Progenitor cell of endocrine pancreas (in vitro differentiated cells): ENCODE data around the gene REX1BD. TPM values are rescaled to one million over a fixed set of nuclear protein-coding genes. Genes with fewer than 3 reads are reported as not detected.

ENCODE experiments used
- DNase-seq: peaks from one replicate; pipeline ENCODE4 v3.0.0; 2021; ENCODE audit warnings: low spot score; ENCODE audit not compliant: unreplicated experiment
- H3K27ac Mint-ChIP-seq: 2 replicates; pipeline ENCODE4 v1.8.0; 2021; ENCODE audit warnings: mild to moderate bottlenecking, moderate library complexity, mixed read lengths
- H3K27me3 Mint-ChIP-seq: 2 replicates; pipeline ENCODE4 v1.8.0; 2021; ENCODE audit warnings: mixed read lengths
- H3K36me3 Mint-ChIP-seq: 2 replicates; pipeline ENCODE4 v1.8.0; 2022; ENCODE audit warnings: mixed read lengths; ENCODE audit not compliant: insufficient read depth
- H3K4me1 Mint-ChIP-seq: 2 replicates; pipeline ENCODE4 v1.8.0; 2021; ENCODE audit warnings: low read depth, mixed read lengths
- H3K4me3 Mint-ChIP-seq: 2 replicates; pipeline ENCODE4 v1.8.0; 2021; ENCODE audit warnings: low read depth, mild to moderate bottlenecking, moderate library complexity, mixed read lengths
- H3K9me3 Mint-ChIP-seq: 2 replicates; pipeline ENCODE4 v1.8.0; 2021; ENCODE audit warnings: low read depth, mixed read lengths
- total RNA-seq: library from RNA; stranded (reverse); gene quantifications from 2 replicates; pipeline ENCODE4 v1.2.1, GENCODE V29; 2021
- TF ChIP-seq, protein P1 (sequence below): fragments of 200-600 bp; sonication (generic); IDR thresholded peaks from one replicate; pipeline ENCODE4 v1.5.0; 2021; ENCODE audit warnings: antibody characterized with exemption, mild to moderate bottlenecking; ENCODE audit not compliant: unreplicated experiment

REX1BD gene
- total RNA-seq, 1 donor from 2014 or later = 66.5 TPM

GRCh38 chr19:18571564-18572344 lies 16.8 kb upstream of the REX1BD start, which contains the start of gene UBA52:
Gene UBA52 (plus strand): TSS chr19:18571857. CDS start chr19:18573301, 1,444 bp downstream.
- H3K27me3 Mint-ChIP-seq = no peaks in the 10 kb centered on the region
- no peaks in the 10 kb centered on the region for H3K9me3 Mint-ChIP-seq
- H3K4me1 Mint-ChIP-seq = peaks cover 15% of the 10 kb centered on the region
- TF ChIP-seq, protein P1, sequence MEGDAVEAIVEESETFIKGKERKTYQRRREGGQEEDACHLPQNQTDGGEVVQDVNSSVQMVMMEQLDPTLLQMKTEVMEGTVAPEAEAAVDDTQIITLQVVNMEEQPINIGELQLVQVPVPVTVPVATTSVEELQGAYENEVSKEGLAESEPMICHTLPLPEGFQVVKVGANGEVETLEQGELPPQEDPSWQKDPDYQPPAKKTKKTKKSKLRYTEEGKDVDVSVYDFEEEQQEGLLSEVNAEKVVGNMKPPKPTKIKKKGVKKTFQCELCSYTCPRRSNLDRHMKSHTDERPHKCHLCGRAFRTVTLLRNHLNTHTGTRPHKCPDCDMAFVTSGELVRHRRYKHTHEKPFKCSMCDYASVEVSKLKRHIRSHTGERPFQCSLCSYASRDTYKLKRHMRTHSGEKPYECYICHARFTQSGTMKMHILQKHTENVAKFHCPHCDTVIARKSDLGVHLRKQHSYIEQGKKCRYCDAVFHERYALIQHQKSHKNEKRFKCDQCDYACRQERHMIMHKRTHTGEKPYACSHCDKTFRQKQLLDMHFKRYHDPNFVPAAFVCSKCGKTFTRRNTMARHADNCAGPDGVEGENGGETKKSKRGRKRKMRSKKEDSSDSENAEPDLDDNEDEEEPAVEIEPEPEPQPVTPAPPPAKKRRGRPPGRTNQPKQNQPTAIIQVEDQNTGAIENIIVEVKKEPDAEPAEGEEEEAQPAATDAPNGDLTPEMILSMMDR = no peak
- peak; percentile 97 for DNase-seq
- H3K27ac Mint-ChIP-seq = peak within 1 kb of the TSS; percentile 97
- peaks cover 14% of the 10 kb centered on the region for H3K36me3 Mint-ChIP-seq
- H3K4me3 Mint-ChIP-seq = peak within 1 kb of the TSS; percentile 88

DNA sequence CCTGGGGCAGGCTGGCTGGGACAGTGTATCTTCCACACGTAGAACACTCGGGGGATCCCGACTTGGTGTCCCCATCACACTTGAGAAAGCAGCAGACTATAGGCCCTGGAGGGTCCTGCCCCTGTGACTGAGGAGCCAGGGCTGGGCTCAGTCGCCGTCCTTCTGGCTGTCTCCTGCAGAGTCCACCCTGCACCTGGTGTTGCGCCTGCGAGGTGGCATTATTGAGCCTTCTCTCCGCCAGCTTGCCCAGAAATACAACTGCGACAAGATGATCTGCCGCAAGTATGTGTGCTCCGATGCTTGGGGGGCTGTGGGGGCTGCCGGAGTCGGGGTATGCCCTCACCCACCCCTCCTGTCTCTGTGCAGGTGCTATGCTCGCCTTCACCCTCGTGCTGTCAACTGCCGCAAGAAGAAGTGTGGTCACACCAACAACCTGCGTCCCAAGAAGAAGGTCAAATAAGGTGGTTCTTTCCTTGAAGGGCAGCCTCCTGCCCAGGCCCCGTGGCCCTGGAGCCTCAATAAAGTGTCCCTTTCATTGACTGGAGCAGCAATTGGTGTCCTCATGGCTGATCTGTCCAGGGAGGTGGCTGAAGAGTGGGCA lies 13.8 kb upstream of the REX1BD start:
- H3K27me3 Mint-ChIP-seq = no peaks in the 10 kb centered on the region
- TF ChIP-seq, protein P1 = no peak
- no peak for DNase-seq
- H3K4me1 Mint-ChIP-seq = peaks cover 15% of the 10 kb centered on the region
- no peak overlapping the region for H3K27ac Mint-ChIP-seq
- H3K9me3 Mint-ChIP-seq = no peaks in the 10 kb centered on the region
- H3K36me3 Mint-ChIP-seq = peaks cover 10% of the 10 kb centered on the region
- H3K4me3 Mint-ChIP-seq = no peak overlapping the region

GRCh38 chr19:18576383-18576782 lies 12.2 kb upstream of the REX1BD start:
- peaks cover 12% of the 10 kb centered on the region for H3K4me1 Mint-ChIP-seq
- no peak overlapping the region for H3K27ac Mint-ChIP-seq
- H3K9me3 Mint-ChIP-seq = no peaks in the 10 kb centered on the region
- H3K27me3 Mint-ChIP-seq = no peaks in the 10 kb centered on the region
- DNase-seq = no peak
- TF ChIP-seq, protein P1 = no peak
- H3K4me3 Mint-ChIP-seq = no peak overlapping the region
- H3K36me3 Mint-ChIP-seq = peaks cover 10% of the 10 kb centered on the region

- DNase-seq = no peak
- H3K27me3 Mint-ChIP-seq = no peaks in the 10 kb centered on the region
- H3K4me1 Mint-ChIP-seq = peaks cover 8% of the 10 kb centered on the region
- no peak overlapping the region for H3K4me3 Mint-ChIP-seq
- TF ChIP-seq, protein P1 = no peak
- H3K27ac Mint-ChIP-seq = peak overlapping the region; percentile 59
- H3K36me3 Mint-ChIP-seq = peaks cover 9% of the 10 kb centered on the region
- no peaks in the 10 kb centered on the region for H3K9me3 Mint-ChIP-seq
Measured at GRCh38 chr19:18577365-18577914, 11.2 kb upstream of the REX1BD start.

DNA sequence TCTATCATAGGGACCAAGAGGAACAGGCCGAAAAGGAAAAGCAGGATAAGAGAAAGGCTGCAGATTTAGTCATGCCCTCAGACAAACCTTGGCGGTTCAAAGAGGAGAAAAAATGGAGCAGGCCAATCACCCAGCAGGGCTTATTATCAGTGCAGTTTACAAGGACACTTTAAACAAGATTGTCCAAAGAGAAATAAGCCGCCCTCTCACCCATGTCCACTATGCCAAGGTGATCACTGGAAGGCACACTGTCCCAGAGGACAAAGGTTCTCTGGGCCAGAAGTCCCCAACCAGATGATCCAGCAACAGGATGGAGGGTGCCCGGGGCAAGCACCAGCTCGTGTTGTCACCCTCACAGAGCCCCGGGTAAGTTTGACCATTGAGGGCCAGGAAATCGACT lies 8.3 kb upstream of the REX1BD start:
- H3K27ac Mint-ChIP-seq = no peak overlapping the region

More for the DNA sequence above, 8.3 kb upstream of the REX1BD start:
- no peak for DNase-seq
- H3K27me3 Mint-ChIP-seq = peaks cover 11% of the 10 kb centered on the region
- no peak overlapping the region for H3K4me3 Mint-ChIP-seq
- TF ChIP-seq, protein P1 = no peak
- H3K36me3 Mint-ChIP-seq = peaks cover 2% of the 10 kb centered on the region
- H3K9me3 Mint-ChIP-seq = no peaks in the 10 kb centered on the region
- H3K4me1 Mint-ChIP-seq = no peaks in the 10 kb centered on the region
